Right renal pelvis (tissue), 4 donors: ENCODE results near the gene EEPD1. TPM values are rescaled to one million over a fixed set of nuclear protein-coding genes. Genes with fewer than 3 reads are reported as not detected.
"Not testable (repeated sequence)": the region's sequence is repeated elsewhere in the genome, so short reads cannot be mapped to it uniquely, and the experiment has no call there.

Experiments used
- DNase-seq, 4 donors: peaks; one replicate each; pipeline ENCODE4 v3.0.0-alpha.2; 2013; ENCODE audit warnings: low read depth in 4 of 4, low spot score in 3 of 4, missing footprints in 1 of 4
- polyA plus RNA-seq, 4 donors: library from polyadenylated mRNA; unstranded; fragments of 120-200 nt; gene quantifications; one replicate each; pipeline ENCODE4 v1.2.1, GENCODE V29; 2013; ENCODE audit not compliant: insufficient read length in 4 of 4

Gene EEPD1
- polyA plus RNA-seq, 4 donors = 5.4 to 8.0 (median 6.9) TPM

DNA sequence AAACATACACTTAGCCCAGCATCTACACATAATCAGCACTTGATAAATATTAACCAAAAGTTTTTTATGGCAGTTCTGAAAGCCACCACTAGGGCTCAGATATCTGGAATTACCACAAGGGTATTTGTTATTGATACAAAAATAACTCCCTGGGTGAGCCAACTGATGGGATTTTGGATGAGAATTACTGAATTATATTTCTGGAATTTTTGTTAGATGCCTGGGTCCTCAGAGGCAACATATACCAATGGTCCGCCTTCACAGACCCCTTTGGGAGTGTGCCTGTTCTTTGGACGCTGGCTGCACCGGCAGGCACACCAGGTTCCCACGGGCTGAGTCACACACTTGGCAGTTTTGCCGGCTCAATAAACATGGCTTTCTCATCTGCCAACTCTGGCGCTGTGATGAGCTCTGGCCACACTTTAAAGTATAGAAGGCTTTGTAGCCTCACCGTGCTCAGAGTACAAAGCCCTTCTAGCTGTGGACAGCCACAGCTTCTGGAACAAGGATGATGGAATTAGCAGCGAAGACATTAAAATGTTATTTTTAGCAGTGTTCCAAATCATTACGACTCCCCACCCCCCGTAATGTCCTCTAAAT, 24.5 kb upstream of the EEPD1 start:
- DNase-seq = no peak

- no peak for DNase-seq
Observed at GRCh38 chr7:36129048-36129534, 24.0 kb upstream of the EEPD1 start.

GRCh38 chr7:36130236-36130945, 22.7 kb upstream of the EEPD1 start:
- no peak for DNase-seq

GRCh38 chr7:36131026-36131425, 22.0 kb upstream of the EEPD1 start:
- no peak for DNase-seq

GRCh38 chr7:36131499-36131898, 21.6 kb upstream of the EEPD1 start:
- DNase-seq = no peak

- no peak for DNase-seq
Observed at GRCh38 chr7:36132012-36132411, 21.0 kb upstream of the EEPD1 start.

- no peak for DNase-seq
Observed at GRCh38 chr7:36135700-36136099, 17.4 kb upstream of the EEPD1 start.

DNA sequence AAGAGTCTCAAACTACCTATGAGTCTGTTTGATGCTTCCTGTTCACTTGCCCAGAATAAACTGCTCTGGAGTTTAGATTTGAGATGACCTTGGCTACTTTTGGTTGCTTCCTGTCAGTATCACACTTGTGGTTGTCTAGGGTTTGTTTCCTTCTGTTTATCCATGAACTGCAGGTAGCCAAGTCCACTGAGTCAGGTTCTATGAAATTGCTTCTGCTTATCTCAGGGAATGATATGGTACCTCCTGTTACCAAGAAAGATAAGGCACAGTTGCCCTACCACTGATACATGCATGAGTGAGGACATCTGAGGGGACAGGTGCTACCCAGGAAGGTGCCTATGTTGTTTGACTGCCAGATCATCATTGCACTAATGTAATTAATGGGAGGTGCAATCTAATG, 15.8 kb upstream of the EEPD1 start:
- no peak for DNase-seq

- DNase-seq = no peak
Observed at GRCh38 chr7:36137754-36138153, 15.3 kb upstream of the EEPD1 start.

DNA sequence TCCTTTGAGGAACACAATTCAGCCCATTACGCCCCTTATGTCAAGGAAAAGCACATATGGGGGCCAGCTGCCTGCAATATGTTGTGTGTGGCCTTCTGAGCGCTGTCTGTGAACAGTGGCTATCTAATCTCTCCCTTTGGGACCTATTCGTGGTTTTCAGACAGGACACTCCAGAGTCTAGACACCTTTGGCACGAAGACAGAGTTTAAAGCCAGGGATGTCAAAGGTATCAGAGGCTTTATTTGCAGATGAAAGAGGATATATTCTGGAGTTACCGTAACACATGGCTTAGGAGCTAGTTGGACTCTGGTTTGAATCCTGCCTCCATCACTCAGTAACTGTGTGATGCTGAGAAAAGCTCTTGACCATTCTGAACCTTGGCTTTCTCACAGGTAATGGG, 14.8 kb upstream of the EEPD1 start:
- DNase-seq = no peak

DNA sequence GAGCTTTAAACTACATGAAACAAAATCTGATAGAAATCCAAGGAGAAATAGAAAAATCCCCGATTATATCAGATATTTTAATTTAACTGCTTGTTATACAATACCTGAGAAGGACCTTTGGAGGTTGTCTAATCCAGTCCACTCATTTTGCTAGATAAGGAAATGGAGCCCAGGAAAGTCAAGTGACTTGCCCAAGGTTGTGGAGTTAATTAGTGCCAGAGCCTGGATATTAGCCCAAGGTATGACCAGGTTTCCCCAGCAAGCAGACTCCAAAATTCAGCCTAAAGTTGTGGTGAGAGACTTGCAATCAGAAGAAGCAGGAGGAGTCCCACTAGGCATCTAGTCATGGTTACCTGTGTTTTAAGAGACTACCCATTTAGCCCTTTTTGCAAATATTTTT, 11.7 kb upstream of the EEPD1 start:
- DNase-seq = no peak

DNA sequence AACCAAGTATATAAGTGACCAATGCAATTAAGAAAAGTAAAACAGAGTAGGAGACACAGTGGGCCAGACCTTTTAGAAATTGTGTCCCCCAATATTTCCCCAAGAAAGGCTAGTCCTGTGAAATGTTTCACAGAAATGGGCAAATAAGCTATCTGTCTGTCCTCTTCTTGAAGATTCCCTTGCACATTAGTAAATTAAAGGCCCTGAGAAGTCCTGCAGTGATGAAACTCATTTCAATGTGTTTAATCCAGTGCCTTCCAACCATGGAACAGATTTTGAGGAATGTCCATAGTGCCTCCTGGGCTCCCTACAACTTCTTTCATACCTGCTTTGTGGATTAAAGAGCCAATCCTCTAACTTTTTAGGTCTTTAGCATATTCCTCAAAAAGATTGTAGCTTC, 11.2 kb upstream of the EEPD1 start:
- DNase-seq = no peak

DNA sequence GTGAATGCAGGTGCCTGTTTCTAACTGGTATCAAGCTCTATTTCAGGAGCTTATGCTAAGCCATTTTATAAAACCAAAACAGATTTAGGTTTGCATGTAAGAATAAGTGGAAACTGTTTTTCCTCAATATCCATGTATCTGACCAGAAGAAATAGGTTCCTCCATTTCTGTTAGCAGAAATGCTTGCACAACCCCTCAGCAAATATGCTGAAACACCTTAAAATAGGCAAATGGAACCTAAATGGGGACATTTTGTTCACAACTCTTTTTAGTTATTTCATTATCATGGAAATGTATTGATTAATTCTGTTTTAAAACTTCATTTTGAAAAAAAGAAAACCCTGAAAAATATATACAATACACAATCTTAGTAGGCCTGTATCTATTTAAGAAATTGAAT, 8.9 kb upstream of the EEPD1 start:
- DNase-seq = no peak

DNA sequence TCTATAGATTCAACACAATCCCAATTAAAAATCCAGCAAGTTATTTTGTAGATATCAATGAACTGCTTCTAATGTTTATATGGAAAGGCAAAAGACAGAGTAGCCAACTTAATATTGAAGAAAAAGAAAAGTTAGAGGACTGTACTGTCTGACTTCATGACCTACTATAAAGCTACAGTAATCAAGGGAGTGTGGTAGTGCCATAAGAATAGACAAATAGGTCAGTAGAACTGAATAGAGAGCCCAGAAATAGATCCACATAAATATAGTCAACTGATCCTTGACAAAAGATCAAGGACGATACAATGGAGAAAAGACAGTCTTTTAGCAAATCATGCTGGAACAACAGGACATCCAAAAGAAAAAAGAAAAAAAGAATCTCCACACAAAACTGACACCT, 7.4 kb upstream of the EEPD1 start:
- DNase-seq = no peak

DNA sequence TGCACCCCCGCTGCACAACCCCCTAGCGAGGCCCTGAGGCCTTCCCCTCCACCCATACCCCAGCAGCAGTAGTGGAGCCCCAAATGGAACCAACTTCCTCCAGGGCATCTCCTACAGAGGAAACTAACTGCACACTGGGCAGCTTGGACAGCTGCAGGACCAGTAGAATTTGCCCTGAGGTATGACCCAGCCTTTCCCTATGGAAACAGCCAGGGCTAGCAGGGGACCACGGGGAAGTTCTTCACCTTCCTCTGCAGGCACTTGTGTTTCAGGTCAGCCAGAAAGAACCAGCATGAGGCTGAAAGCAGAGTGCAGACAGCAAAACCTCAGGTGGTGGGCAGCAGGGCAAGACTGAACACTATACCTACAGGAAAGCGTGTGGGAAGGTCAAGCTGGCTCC, 5.7 kb upstream of the EEPD1 start:
- no peak for DNase-seq

DNA sequence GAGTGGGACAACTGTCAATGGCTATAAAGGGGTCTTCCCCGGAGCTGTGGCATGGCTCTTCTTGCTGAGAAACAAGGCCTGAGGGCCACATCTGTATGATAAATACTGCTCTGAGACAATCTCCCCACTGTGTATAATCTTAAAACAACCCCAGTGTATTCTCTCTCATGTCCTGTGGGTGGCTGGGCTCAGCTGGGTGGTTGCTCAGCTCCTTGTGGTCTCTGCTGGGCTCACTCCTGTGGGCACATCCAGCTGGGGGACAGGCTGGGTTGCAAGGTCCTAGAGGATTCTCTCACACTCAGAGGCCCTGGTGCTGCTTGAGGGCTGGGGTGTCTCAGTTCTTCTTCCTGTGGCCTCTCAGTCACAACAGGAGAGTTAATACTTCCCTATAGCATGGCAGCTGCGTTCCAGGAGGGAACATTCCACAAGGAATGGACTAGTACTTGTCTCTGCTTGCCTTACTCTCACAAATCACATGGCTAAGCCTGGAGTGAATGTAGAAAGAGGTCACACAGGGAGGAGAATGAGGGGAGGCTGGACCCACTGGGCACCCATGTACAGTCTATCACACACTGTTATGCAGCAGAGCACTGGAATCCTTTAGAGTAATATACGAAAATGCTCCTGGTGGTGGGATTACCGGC, 4.5 kb upstream of the EEPD1 start:
- DNase-seq = no peak

- not testable (repeated sequence) for DNase-seq
Observed at GRCh38 chr7:36149240-36149639, 3.8 kb upstream of the EEPD1 start.

- no peak for DNase-seq
Observed at GRCh38 chr7:36149694-36150452, 3.2 kb upstream of the EEPD1 start.

DNA sequence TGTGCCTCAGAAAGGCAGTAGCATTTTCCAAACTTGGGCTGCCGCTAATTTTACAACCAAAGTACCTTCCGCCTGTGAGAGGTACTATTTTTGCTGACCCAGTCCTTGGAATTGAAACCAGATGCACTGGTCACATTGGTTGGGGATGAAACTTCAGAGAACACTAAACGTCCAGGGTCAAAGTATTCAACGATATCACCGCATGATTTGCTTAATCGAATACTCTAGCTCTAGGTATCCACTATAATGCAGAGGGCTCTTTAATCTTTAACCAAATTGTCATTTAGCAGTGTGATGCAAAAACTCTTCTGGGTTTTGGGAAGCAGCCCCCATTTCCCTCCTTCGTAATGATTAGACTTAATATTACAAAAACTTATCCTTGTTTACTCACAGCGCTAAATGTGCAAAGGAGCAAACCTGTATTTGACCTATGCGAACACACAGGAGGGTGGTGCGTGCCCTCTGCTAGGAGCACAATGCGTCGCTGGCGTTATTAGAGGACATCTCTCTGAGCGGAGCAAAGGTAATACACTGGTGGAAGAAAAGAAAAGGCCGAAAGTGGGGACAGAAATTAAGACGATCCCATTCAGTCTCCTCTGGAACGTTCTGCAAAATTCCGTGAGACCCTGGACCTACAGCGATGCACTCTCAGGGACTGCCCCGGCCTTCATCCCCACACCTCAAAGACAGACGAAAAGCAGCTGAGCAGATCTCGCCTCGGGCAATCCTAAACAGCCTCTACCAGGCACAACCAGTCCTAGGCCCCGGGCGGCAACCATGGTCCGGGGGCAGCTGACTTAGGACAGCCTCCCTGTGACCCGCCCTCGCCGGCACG, 916 bp upstream of the EEPD1 start:
- no peak for DNase-seq

DNA sequence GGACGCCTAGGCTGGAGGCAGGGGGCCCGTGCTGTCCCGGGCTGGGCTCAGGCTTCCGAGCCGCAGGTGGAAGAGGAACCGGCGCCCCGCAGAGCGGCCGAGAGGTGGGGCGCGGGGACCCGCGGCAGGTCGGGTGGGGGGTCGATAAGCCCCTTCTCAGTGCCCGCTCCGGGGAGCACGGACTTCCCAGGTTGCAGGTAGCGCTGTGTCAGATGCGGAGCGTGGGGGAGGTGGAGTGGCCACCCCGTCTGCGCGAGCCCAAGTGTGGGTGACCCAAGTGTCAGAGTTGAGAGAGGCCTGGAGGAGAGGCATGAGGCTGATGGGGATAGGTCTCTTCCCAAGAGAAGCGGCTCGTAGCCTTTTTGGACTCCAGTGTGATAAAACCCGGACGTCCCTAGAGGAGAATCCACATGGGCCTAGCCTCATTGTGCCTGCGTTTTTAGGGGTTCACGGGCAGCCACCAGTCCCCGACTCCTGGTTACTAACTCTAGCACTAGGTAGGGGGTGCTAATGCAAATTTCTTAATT, 580 bp downstream of the EEPD1 start:
- DNase-seq = no peak
